SHP77 treated with DMSO at 0.1 percent for 48 hours (cell line): ENCODE measurements around the gene MYO18A.
A peak's percentile ranks its signal among the peaks of the same experiment; 100 is the strongest.
"Not testable (repeated sequence)": the region's sequence is repeated elsewhere in the genome, so short reads cannot be mapped to it uniquely, and the experiment has no call there.

Experiments
- DNase-seq: peaks from one replicate; lab custom pipeline; 2025; lab: John Stamatoyannopoulos, UW

Gene MYO18A

DNA sequence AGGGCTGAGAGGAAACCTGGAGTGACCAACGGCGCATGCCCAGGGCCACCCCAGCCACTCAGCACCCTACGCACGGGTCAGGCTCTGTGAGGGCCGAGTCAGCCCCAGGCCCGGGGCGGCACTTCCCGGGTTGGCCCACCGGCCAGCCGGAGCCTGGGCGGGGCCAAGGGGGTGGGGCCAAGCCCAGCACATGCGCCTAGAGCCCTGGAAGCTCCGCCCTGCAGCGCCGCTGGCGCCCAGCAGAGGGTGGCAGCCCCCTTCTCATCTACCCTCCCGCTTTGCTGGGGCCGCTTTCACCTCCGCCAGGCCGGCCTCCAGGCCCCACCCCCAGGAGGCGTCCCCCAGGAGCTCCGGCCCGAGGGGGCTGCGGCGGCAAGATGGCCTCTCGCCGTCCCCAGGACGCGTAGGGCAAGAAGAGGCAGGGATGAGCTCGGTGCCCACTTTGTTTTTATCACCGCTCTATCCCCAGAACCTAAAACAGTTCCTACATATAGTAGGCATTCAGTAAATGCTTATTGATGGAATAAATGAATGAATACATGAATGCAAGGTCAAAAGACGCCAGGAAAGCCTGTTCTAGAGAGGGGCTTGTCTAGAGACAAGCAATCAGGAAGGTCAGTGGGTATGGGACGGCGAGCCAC is 31.3 kb downstream of the MYO18A start:
- peak; percentile 70 for DNase-seq

DNA sequence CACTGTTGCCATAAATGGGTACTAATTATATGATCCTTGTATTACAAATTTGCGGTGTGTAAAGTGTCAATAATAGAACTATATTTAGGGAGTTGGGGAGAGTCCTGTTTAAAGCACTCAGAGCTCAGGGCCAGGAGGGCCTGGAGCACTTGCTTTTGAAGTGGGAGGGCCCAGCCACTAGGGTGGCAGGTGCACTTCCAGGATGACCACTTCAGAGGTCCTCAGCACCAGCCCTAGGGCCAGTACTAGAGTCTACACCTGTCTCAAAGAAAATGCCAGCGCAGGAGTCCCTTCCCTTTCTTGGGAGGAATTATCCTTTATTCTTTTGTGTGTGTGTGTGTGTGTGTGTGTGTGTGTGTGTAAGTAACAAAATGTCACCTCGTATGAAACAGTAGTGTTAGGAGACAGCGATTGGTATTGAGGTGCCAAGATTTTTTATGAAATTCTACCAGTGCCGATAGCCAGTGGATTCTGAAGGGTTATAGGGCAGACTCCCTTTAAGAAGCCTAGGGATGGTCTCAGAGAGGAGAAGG is 31.9 kb downstream of the MYO18A start:
- no peak for DNase-seq

DNA sequence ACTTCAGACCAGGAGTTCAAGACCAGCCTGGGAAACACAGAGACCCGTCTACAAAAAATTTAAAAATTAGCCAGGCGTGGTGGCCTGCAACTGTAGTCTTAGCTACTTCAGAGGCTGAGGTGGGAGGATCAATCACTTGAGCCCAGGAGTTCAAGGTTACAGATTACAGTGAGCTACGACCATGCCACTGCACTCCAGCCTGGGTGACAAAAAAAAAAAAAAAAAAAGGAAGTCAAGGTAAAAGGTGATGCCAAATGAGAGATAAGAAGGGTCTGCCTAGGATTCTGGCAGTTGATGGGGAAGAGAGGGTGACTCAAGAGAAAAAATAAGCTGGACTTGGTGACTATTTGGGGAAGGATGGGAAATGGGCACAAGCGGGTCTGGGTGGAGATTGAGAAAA is 32.5 kb downstream of the MYO18A start:
- no peak for DNase-seq

DNA sequence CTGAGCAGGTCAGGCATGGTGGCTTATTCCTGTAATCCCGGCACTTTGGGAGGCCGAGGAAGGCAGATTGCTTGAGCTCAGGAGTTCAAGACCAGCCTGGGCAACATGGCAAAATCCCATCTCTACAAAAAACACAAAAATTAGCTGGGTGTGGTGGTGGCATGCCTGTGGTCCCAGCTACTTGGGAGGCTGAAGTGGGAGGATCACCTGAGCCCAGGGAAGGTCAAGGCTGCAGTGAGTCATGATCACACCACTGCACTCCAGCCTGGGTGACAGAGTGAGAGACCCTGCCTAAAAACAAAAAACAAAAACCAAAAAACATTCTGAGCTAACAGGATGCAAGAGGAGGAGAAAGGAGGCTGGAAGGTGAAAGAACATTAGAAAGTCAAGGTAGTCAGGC is 33.0 kb downstream of the MYO18A start:
- not testable (repeated sequence) for DNase-seq

DNA sequence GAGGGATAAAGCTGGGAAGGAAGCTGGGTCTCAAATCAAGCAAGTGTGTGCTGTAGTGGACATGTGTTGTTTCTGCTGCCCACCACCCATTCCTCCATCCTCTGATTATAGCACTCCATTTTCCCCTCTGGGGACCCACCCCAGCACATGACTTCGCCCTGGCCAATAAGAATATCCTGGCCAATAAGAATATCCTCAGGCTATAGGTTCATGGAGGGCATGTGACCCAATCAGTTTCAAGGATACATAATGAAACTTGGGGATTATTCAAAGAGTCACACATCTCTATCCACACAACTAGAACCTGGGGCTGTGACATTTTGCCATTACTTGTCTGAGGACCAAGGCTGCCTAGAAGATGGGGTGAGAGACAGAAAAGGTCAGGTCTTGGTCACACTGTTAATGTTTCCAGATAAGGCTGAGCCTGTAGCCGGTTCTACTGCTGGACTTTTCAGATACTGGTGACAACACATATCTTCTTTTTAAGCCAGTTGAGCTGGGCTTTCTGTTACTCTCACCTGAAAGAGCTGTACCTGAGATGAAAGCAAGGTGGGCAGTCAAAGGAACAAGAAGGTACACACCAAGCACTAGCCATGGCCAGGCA is 33.7 kb downstream of the MYO18A start:
- no peak for DNase-seq

DNA sequence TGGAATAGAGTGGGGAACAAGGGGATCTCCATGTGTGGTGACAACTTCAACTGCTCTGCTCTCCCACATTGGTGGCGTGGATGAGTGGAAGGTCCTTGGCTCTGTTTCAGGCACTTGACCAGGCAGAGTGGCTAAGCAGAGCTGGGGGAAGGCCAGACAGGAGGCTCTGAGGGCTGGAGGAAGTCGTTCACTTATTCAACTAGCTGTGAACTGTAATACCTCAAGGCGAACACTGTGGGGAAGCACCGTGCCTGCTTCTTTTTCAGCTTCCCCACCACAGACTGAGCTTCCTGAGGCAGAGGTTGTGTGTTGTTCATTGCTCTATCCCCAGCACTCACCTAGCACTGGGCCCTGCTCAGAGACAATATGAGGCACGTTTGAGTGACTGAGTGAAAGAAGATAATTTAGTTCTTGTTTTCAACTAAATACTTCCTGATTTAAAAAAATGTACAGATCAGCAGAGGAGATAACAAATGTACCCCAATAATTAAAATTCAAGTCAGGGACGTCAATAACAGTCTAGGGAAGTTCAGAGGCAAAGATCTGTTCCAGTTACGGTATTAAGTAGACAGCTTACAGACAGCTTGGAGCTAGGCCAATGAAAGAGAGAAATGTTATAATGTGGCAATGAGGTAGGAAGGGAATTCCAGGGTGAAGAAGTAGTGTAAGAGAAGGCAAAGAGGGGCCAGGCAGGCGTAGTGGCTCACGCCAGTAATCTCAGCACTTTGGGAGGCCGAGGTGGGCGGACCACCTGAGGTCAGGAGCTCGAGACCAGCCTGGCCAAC is 34.7 kb downstream of the MYO18A start:
- DNase-seq, result peak; percentile 41

DNA sequence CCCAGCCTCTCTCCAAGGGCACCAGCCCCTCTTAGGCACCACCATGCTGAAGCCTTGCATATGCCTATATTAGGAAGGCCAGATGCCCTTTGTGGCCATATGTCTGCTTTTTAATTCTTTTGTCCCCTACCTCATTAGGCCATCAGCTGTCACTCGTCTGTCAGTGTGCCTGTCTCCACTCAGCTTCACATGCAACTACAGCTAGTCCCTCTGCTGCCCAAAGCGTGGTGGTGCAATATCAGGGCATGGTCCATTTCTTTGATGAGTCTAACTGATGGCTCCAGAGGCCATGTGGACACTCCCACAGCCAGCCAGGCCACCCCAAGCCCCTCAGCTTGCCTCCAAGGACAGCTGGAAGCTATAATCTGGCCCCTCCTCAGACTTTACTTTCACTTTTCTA is 36.3 kb downstream of the MYO18A start:
- no peak for DNase-seq

DNA sequence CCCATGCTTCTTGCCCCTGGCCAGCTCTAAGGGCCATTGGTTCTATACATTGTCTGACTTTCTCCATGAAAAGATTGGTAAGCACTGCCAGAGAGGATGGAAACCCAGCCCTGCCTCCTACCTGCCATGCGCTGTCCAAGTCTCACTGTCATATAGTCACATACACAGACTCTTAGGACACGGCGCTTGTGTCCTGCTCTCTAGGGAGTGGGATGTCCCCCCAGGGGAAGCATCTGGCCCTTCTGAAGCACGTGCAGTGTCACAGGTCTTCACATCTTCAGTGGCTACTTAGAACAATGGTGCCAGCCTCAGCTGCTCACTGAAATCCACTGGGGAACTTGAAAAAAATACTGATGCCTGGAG is 38.7 kb downstream of the MYO18A start:
- no peak for DNase-seq

DNA sequence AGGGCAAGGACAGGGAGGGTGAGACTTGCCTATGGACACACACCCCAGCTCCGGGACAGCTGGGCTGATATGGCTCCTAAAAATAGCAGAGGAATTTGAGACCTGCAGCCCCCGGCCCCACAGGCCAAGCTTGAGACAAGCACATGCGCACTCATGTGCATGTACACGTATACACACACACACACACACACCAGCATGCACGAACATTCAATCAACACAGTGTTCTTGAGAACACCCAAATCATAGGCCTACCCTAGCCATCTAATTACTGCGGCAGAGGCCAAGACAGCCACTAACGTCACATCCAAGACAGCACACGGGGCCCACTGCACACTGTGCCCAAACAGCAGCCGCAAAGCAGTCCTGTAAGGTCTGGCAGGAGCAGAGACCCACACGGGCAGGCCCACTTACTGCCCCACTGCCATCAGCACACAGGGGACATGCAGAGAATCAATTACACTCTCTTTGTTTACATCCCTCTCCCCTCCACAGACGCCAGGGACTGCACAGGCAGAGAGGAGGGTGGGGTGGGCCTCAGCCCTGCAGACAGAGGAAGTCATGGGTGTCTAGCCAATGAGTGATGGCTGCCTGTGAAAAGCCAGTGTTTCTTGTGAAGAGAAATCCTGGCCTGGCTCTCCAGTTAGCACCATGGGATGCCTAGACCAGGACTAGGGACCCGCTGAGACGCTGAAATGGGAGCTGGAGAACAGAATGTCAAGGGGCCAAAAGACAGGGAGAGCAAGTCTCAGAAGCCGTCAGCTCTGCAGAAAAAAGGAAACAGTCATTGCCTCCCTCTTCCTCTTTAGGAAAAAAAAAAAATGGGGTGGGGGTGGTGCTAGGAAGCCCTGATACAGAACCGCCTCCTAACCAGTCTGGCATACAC is 39.3 kb downstream of the MYO18A start:
- no peak for DNase-seq

DNA sequence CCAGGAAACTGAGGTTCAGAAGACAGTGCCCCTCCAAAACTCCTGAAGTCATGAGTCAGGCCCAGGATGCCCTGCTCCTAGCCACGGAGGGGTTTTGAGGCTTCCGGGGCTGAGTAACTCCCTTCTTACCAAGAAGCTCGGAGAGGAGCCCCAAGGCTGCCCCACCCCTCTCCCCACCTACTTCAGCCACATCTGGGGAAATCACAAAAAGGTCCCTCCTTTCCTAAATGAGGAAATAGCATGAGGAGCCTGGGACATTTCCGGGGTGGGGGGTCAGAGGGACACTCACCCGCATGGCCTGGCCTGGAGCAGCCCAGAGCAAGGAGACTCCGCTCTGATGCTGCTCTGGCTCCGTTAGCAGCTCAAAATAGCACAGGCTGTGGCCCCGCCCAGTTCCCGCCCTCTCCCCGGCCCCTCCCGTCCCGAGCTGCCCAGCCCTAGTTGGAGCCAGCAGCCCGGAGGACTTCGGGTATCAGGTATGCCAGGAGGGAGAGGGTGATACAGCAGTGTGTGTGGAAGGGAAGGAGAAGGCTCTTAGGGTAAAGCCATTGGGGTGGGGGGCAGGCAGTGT is 40.1 kb downstream of the MYO18A start:
- peak; percentile 33 for DNase-seq

DNA sequence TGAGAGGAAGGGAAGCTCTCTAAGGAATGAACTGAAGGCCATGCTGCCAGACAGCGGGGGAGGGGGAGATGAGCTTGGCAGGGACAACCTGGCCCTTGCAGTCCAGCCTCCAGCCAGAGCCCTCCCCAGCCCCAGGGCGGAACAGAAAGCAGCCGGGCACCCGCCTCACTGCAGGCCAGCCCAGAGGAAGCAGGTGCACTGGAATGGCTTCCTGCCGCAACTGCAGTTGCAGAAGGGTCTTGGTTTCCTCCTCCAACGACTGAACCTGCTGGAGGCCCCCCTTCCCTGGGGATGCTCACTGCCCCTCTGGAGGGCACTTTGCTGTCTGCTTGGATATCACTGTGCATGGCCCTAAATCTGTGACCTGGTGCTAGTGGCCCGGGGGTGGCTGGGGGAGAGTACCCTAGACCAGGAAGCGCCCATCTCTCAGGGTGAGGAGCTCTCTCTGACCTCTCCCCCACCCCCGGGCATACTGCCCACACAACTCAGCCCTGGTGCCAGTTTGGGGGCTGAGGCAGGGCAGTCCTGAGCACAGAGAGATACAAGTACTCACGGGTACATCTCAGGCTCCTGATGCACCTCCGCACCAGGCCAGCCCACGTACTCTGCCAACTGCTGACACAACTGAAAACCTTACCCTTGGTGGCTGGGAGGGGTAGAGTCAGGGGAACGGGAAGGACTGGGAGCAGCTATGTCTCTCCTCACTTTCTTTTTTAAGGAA is 41.1 kb downstream of the MYO18A start:
- DNase-seq, result no peak

DNA sequence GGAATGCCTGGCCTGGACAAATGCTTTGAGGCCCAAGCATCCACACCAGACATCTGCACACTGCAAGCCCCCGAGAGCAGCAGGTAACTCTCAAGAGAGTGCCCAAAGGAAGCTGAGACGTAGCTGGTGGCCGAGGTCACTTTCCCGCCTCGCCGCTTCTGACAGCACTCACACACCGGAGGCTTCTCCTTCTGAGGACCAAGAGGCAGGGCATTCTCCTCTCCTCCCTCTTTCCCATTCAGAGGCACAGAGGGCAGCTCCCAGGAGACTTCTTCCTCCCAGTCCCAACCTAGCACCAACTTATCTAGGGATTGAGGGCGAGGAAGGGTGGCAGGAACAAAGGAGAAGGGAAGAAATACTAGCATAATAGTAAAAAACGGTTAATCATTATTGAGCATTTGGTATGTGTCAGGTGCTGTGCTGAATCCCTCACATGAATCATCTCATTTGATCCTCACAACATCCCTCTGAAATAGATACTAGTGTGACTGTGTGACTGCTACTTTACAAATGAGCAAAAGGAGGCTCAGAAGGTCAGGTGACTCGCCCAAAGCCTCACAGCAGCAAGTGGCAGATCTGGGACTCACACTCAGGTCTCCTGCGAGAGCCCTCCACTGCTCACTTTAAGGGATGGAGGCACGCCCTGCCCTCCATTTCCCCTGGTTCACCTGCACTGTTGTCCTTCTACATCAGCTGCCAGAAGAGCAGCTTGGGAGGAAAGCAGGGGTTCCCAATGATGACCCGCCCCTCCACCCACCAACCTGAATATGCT is 41.8 kb downstream of the MYO18A start:
- no peak for DNase-seq

DNA sequence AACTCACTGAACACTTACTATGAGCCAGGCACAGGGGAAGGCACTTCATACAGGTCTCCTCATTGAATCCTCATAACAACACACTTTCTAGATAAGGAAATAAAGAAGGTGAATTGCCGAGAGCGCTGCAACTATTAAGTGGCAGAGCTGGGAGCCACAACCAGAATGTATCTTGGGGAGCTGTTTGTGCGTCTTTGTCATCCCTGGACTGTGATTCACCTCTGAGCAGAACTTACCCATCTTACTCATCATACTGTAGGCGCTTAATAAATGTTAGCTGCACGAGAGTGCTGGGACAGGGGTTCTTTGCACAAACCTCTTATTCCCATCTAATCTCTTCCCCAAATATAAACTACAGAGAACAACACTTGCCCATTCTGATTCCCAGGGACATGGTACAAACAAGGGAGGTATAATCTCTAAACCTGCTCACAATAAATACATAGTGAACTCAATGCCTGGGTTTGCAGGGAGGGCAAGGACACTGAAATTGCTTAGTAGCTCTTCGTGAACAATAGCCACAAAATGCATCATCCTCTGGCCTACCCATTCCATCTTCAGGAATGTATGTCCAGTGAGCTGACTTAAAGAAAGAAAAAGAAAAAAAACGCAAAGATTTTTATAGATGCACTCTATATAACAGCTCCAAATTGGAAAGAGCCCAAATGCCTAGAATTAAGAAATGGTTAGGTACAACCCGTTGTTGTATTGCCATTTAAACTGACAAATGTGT is 43.0 kb downstream of the MYO18A start:
- no peak for DNase-seq

DNA sequence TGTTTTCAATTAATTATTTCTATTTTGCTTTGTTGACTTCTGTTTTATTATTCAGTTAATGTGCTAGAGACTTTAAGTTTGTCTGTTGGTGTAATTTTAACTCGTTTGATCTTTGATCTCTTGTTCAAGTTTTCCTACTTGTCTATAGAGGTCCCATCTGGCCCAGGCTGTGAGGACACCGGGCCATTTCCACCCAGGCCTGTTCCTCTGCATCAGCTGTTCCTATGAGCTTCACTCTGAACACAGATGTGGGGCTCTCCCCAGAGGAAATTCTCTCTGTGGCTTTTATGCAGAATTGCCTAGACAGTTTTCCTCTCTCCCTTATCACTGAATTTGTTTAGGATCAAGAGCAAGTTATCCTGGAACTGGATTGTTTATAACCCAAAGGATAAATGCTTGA is 44.7 kb downstream of the MYO18A start:
- no peak for DNase-seq

DNA sequence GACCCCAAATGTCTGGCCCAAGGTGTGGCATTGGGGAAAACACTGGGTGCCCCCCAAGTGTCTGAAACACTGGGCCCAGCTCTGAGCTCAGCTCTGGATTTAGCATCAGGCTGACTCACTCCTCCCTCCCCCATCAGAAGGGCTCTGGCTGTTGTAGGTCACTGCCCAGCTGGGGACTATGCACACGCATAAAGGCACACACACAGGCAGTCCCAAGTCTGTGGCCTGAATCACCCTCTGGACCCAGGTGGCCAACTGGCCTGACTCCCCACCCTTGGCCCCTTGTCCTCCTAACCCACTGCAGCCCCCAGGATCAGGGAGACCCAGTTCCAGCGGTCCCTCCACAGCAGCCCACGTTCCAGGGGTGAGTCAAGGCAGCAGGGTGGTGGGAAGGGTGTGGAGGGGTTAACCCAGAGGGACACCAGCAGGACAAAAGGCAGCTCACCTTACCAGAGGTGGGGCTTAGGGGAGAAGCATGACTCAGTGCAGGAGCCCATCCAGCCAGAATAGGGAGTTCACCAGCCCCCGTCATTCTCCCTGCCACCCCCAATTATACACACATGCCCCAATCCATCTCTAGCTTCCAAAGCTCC is 47.0 kb downstream of the MYO18A start:
- no peak for DNase-seq

DNA sequence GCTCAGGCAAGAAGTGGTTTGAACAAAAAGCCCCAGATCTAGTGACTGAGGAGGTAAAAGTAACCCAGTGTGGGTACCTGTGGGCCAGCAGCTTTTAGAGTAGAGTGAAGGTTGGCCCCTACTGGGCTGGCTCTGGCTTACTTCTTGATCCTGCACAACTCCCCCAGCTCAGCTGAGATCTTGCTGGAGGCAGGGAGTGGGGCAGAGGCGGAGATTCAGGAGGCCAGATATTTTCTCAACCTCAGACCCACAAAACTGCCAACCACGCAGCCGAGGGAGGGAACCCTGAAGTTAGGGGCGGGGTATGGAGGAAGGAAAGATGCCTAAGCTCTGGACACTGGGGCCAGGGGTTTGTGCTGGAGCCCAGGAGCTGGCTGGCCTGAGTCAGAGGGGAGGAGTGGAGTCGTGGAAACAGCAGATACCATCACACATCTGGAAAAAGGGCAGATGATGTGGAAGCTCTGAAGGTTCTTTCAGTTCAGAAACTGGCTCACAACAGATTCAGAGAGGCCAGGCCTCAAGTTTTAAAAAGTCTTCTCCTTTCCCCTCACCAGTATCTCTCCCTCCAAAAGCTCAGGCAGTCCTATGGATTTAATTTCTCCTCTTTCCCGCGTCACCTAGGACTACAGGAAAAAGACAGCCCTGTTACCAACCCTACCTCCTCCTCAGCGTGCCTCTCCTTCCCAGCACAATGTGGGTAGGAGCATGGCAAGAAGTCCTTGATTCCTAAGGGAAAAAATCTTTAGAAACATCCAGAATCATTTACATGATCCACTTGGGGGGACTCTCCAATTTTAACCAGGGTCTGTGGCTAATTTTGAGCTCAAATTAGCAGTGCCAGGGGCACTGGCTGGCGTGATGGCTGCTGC is 48.1 kb downstream of the MYO18A start:
- no peak for DNase-seq

DNA sequence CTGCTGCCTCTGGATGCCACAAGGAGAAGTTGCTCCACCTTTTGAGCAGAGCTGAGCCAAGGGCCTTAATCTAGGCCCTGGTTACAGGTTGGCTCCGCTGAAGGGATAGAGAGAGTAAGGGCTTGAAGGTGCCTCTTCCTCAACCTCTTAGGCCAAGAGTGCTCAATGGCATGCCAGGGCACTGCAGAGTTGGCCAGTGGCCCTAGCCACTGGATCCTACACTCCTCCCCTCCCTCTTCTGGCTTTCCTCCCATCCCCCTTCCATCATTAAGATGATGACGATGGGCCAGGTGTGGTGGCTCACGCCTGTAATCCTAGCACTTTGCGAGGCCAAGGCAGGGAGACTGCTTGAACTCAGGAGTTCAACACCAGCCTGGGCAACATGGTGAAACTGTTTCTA is 50.5 kb downstream of the MYO18A start:
- DNase-seq, result no peak

DNA sequence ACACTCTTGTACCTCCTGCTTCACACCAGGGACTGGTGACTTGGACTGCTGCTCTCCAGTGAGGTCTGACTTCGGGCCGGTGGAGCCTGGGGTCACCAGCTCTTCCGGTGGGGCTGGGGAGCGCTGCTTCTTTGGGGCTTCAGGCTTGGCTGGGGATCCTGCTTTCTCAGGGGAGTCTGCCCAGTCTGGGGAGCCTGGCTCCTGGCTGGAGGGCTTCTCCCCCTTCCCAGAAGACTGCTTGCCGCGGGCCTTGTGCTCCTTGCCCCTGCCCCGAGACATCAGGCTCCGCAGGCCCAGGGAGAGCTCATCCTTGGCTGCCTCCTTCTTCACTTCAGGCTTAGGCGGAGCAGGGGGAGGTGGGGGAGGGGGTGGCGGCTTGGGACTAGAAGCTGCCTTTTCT is 52.4 kb downstream of the MYO18A start:
- DNase-seq, result no peak
